ENCODE results near the gene CD226.

Gene CD226

GRCh38 chr18:69817335-69817940 is 130.2 kb downstream of the CD226 start:
- DNase-seq (ENCODE audit: low read depth, low spot score), result no peak

- DNase-seq (ENCODE audit: low read depth, low spot score), result no peak
These were observed 132.8 kb downstream of the CD226 start for GRCh38 chr18:69814861-69815385.

- DNase-seq (ENCODE audit: low read depth, low spot score), result no peak
These were observed 134.1 kb downstream of the CD226 start for GRCh38 chr18:69813559-69813958.

- DNase-seq (ENCODE audit: low read depth, low spot score), result no peak
These were observed 139.3 kb downstream of the CD226 start for GRCh38 chr18:69808399-69808798.

GRCh38 chr18:69804776-69805501 is 142.7 kb downstream of the CD226 start:
- DNase-seq (ENCODE audit: low read depth, low spot score), result no peak

Measured in activated CD4-positive, CD25-positive, alpha-beta regulatory T cell treated with anti-CD3 and anti-CD28 coated beads, Interleukin-2, amount 50 U/mL, for 16 hours (primary cell).